ENCODE measurements around the gene TANGO2.

Gene TANGO2

DNA sequence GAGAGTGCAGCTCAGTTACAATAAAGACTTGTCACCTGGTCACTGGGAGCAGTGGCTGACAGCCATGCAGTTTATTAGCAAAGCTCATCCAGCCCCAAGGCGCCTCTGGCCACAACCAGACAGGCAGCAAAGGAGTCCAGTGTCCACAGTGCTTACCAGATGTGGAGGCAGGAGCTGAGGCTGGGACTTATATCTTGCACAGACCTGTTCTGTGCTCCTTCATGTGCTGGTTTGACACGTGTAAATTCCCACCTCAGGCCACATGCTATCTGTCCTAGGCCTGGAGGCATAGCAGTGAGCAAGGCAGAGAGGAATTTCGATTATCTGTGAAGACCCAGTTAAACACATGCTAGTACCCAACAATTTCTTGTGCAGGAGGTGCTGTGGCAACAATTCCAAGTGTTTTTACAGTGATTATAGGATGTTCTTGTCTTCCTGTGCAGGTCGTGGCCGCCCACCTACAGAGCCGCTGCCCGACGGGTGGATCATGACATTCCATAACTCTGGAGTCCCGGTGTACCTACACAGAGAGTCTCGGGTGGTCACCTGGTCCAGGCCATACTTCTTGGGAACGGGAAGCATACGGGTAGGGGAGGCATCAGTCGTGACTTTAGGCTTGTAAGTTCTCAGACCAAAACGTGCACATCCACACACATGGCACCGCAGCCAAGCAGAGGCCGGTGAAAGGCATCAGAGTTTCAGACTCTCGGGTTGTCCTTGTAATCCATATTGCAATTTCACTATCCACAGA lies 68.5 kb downstream of the TANGO2 start:
- DNase-seq = no peak

GRCh38 chr22:20089977-20090729 lies 69.2 kb downstream of the TANGO2 start:
- no peak for DNase-seq

DNA sequence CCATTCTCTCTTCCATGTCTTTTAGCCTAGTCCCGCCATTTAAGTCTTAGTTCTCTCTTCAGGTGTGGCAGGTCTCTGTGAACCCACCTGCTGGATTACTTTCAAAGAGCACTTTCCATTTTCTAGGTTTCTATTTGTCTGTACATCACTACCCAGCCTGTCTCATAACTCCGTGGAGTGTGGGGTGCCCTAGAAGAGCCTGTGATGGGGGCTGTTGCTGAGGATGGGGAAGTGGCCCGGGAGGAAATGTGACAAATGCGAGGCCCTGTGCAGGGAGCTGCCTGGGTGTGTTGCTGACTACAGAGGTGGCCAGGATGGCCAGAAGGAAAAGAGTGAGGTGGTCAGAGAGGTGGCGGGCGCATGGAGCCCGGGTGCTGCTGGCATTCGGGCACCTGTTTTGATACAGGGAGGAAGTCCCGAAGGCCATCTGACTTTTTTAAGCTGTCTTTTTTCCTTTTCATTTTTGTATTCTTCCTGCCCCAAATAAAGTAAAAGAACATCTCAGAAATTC lies 69.9 kb downstream of the TANGO2 start:
- DNase-seq = no peak

- DNase-seq = no peak
These were observed 71.0 kb downstream of the TANGO2 start for GRCh38 chr22:20091690-20092476.

DNA sequence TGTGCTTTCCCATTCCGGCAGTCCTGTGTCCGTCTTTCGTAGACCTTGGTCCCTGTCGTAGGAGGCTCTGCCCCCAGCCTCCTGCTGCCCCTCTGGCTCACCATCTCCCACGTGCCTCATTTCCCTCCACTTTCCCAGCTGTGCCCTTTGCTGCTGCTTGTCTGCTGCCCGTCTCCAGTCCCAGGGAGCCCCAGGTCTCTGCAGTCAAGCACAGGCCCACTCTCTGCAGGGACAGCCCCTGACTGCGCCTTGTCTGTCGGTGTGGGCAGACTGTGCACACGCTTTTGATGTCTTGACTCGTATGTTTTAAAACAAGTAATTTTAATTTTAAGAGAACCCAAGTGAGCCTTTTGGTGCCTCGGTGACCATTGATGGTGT lies 71.6 kb downstream of the TANGO2 start:
- no peak for DNase-seq

DNA sequence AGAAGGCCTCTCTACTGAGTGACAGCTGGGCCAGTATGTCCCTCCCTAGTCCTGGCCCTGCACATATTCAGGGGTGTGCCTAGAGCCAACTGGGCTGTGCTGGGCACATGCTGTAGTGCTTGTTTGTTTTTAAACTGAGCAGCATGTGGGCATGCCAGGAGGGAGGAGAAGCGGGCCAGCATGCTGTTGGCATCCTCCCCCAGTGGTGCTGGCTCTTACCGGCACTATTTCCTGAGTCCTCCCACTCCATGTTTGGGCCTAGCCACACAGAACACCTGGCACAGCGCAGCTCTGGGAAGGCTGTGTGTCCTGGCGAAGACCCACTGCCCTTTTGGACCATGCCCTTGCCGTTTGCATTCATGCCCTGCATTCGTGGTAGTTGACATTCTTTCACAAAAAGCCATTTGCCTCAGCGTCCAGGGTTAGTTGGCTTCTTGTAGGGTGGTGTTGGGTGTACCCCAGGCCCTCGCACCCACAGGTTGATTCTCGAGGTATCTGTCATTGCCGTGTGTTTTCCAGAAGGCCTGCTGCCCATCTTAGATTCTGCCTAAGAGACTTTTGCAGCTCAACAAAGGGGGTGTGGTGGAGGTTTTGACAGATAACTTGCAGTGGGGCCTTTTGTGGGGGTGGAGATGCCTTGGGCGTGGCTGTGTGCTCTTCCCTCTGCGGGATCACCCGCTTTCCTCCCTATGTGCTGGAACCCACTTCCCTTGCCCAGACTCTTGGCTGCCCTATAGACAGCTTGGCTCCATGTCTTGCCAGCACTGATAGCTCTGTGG lies 72.7 kb downstream of the TANGO2 start:
- no peak for DNase-seq

GRCh38 chr22:20094197-20094807 lies 73.4 kb downstream of the TANGO2 start:
- no peak for DNase-seq

- DNase-seq = no peak
These were observed 74.6 kb downstream of the TANGO2 start for GRCh38 chr22:20095521-20095920.

DNA sequence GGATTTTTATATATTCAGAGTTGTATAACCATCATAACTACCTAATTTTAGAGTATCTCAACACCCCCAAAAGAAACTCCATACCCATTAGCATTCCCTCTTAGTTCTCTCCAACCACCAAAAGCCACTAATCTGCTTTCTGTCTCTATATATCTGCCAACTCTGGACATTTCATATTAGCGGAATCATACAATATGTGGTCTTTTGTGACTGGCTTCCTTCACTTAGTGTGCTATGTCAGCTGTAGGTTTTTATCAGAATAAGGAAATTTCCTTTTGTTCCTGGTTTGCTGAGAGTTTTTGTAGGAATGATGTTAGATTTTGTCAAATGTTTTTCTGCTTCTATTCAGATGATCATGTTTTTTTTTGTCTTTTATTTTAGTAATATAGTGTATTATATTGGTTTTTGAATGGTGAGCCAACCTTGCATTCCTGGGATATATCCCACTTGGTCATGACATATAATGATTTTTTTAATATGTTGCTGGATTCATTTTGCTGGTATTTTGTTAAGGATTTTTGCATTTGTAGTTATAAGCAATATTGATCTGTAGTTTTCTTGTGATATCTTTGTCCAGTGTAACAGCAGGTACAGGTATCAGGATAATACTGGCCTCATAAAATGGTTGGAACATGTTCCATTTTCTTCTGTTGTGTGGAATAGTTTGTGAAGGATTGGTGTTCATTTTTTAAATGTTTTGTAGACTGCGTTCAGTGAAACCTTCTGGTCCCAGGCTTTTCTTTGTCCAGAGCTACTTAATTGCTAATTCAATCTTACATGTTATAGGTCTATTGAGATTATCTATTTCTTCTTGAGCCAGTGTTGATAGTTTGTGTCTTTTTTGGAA lies 75.9 kb downstream of the TANGO2 start:
- DNase-seq = no peak

GRCh38 chr22:20099099-20099711 lies 78.3 kb downstream of the TANGO2 start:
- DNase-seq = no peak

GRCh38 chr22:20101638-20102037 lies 80.7 kb downstream of the TANGO2 start:
- DNase-seq = no peak

DNA sequence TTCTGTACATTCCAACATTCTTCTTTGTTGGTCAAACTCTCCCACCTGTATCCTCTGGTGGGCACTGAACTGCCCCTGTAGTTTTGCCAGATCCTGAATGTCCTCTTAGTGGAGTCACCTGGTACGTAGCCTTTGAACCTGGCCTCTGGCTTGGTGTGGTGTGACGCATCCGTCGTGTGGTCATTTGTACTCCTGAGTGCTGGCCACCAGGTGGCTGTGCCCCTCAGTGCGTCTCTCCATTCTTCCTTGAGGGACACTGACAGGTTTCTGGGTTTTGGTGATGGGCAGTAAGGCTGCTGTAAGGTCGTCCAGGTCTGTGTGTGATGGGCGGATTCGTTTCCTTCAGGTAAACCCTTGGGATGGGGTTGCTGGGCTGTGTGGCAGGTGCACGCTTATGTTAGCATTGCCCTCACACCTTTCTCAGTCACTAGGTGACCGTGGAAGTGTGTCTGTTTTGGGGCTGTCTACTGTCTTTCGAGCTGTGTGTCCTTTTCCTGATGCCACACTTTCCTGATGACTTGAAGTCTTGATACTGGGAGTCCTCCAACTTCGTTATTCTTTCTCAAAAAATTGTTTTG lies 81.4 kb downstream of the TANGO2 start:
- no peak for DNase-seq

- no peak for DNase-seq
These were observed 84.7 kb downstream of the TANGO2 start for GRCh38 chr22:20105456-20106204.

- no peak for DNase-seq
These were observed 85.4 kb downstream of the TANGO2 start for GRCh38 chr22:20106205-20106848.

GRCh38 chr22:20106849-20107237 lies 85.9 kb downstream of the TANGO2 start:
- DNase-seq = no peak

DNA sequence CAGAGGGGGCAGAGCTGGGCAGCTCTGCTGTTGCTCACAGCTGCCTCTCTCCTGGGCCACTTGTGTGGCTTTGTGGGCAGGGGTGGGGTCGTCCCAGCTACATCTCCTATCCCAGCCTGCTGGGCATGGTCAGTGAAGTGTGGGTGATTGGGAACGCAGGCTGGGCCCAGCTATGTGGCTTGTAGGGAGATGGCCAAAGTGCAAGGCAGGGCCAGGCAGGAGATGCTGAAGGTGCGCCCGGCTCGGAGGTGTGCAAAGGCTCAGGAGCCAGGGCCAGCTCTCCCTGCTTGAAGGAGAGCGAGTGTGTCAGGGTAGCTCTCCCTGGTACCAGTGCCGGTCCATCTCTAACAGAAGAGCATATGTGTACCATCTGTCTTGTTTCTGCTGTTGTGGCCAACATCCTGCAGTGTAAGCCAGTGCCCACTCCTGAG lies 86.6 kb downstream of the TANGO2 start:
- no peak for DNase-seq

DNA sequence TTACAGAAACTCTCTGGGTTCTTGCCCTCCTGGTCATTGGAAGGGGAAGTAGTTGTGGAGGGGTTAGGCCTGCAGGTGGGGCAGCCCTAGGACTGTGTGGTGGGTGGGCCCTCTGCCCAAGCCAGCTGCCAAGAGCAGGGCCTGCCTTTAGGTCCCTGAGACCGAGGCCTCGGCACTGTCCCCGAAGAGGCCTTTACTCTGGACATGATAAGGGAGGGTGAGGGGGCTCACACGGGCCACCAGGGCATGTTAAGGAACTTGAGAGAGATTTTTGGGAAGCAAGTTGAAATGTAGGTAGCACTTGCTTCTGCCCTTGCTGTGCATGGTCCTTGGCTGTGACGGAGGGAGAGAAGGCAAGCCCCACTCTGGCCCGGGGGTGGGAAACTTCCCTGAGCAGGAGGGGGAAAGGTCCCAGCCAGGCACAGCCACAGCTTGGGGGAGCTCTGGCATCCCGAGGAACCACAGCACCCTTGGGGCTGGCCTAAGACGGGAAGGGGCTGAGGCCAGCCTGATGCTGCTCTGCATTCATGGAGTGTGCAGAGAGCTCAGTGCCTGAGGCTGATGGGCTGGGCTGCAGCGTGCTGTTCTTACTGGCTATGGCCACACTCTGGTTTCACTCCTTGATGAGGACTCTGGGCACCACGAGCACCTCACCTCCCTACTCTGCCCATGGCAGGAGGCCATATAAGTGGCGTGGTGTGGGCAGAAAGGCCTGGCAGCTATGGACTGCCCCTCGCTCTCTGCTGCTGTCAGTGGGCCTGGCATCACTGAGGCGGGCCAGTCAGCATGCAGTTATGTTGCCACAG lies 87.2 kb downstream of the TANGO2 start:
- DNase-seq = no peak

DNA sequence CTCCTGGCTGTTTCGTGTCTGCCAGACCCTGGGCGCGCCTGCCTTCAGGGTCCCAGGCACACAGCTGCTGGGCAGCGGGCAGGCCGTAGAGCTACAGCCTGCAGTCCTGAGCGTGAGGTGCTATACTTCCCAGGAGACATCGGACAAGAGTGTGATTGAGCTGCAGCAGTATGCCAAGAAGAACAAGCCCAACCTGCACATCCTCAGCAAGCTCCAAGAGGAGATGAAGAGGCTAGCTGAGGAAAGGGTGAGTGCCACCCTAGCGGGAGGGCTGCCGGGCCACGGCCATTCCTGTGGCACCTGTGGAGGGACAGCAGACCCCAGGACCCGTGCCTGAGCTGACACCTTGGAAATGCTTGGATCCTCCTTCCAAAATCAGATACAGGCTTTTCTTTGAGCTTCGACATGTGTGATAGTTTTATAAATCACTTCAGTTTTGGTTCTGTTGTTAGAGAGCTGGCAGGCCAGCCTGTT lies 87.9 kb downstream of the TANGO2 start:
- DNase-seq = no peak

Data from NCI-H2081 (cell line).